Measurements from ENCODE around the gene WDR74. TPM values are rescaled to one million over a fixed set of nuclear protein-coding genes. Genes with fewer than 3 reads are reported as not detected.
"Not testable (repeated sequence)": the region's sequence is repeated elsewhere in the genome, so short reads cannot be mapped to it uniquely, and the experiment has no call there.

Gene WDR74
- total RNA-seq, 4 donors from 2014 or later: 18.3 to 53.1 (median 48.1) TPM

DNA sequence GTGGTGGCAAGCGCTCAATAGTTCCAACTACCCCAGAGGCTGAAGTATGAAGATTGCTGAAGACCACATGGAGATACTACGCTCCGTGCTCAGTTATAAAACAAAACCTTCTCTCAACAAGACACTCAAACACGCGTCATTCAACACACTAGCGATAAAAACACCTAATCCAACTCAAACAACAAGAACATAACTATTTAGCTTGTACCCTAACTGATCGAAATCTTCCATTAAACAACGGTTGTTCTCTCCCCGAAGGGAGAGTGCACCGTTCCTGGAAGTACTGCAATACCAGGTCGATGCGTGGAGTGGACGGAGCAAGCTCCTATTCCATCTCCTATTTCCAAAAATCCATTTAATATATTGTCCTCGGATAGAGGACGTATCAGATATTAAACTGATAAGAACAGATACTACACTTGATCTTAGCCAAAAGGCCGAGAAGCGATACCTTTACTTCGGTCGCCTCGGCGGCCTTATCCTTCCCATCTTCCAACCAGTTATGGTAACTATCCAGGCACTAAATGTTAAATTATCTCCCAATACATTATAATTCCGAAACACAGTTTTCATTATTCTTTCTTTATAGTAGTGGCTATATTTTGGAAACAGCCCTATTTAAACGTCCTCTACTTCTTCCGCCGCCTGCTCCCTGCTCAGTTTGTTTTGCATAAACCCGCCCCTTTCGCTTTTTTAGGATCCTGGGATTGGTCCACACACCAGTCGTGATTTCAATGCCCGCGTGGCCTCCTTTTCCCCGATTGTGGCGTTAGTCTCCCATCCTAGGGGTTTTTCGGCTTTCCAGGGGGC, 2.2 kb upstream of the WDR74 start:
- peaks cover 30 to 40% (median 38%) of the 10 kb centered on the region in 4 donors for H3K4me1 ChIP-seq
- no peaks in the 10 kb centered on the region for H3K27me3 ChIP-seq
- TF ChIP-seq POLR2A (IDR thresholded peaks at IDR 0.05; ENCODE audit: low read depth) (peak; percentile 100), POLR2AphosphoS5 (IDR thresholded peaks at IDR 0.05) (peak; percentile 96 to 100), EP300 (IDR thresholded peaks at IDR 0.05) (no peak)
- H3K36me3 ChIP-seq: peaks cover 0 to 14% (median 5%) of the 10 kb centered on the region in 4 donors
- peak; percentile 96 for DNase-seq (ENCODE audit: extremely low spot score)
- intact Hi-C loops (cut with DNase I): no loop called here
- no peaks in the 10 kb centered on the region for H3K9me3 ChIP-seq
- 0% methylated on average over 33 of the region's 33 CpGs for WGBS
- peak overlapping the region; percentile 94 to 99 (median 98) for H3K27ac ChIP-seq (replicated peaks in 1 of 4)
- H3K4me3 ChIP-seq: peak overlapping the region; percentile 74 to 97 (median 90)

DNA sequence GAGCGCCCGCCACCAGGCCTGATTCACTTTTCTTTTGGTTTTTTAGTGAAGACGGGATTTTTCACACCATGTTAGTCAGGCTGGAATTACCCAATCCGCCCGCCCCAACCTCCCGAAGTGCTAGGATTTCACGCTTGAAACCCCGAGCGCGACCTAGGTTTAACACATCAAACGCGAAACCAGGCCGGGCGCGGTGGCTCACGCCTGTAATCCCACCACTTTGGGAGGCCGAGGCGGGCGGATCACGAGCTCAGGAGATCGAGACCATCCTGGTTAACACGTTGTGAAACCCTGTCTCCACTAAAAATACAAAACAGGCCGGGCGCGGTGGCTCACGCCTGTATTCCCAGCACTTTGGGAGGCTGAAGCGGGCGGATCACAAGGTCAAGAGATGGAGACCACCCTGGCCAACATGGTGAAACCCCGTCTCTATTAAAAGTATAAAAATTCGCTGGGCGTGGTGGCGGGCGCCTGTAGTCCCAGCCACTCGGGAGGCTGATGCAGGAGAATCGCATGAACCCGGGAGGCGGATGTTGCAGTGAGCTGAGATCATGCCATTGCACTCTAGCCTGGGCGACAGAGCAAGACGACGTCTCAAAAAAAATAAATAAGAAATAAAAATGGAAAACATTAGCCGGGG, 1.5 kb upstream of the WDR74 start:
- 2% methylated on average over 41 of the region's 41 CpGs for WGBS
- Histone ChIP-seq H3K4me3 (peak overlapping the region; percentile 74 to 97 (median 90)), H3K36me3 (peaks cover 0 to 22% (median 8%) of the 10 kb centered on the region in 4 donors), H3K27ac (replicated peaks in 1 of 4) (peak overlapping the region; percentile 94 to 99 (median 98)), H3K4me1 (peaks cover 30 to 43% (median 40%) of the 10 kb centered on the region in 4 donors)
- intact Hi-C loops (cut with DNase I); H3K27me3 ChIP-seq; H3K9me3 ChIP-seq: not testable (repeated sequence)
- peak; percentile 94 for DNase-seq (ENCODE audit: extremely low spot score)

DNA sequence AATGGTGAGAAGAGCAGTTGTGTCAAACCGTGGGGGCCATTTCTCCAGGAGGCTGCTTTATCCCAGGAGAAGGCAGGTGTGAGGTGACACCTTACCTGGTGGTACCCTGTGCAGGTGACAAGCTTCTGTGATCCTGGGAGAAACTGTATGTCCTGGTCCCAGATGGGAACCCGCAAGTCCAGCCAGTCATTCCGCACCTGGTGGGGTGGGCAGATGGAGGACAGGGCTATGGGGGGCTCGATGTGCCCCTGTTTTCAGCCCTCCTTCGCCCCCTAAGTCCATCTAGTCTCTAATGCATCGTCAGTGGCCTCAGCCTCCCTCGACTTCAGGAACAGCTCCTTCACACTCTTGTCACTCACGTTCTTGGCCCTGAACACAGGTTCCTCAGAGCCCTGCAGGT, 4.1 kb downstream of the WDR74 start:
- no peak overlapping the region for H3K27ac ChIP-seq (replicated peaks in 1 of 4)
- H3K4me3 ChIP-seq: no peak overlapping the region
- DNase-seq (ENCODE audit: extremely low spot score): no peak
- no peaks in the 10 kb centered on the region for H3K27me3 ChIP-seq
- intact Hi-C loops (cut with DNase I): no loop called here
- peaks cover 9 to 48% (median 34%) of the 10 kb centered on the region in 4 donors for H3K36me3 ChIP-seq
- no peak for TF ChIP-seq POLR2AphosphoS5 (IDR thresholded peaks at IDR 0.05)
- TF ChIP-seq EP300 (IDR thresholded peaks at IDR 0.05): no peak
- TF ChIP-seq POLR2A (IDR thresholded peaks at IDR 0.05; ENCODE audit: low read depth): no peak
- TF ChIP-seq, protein P1, sequence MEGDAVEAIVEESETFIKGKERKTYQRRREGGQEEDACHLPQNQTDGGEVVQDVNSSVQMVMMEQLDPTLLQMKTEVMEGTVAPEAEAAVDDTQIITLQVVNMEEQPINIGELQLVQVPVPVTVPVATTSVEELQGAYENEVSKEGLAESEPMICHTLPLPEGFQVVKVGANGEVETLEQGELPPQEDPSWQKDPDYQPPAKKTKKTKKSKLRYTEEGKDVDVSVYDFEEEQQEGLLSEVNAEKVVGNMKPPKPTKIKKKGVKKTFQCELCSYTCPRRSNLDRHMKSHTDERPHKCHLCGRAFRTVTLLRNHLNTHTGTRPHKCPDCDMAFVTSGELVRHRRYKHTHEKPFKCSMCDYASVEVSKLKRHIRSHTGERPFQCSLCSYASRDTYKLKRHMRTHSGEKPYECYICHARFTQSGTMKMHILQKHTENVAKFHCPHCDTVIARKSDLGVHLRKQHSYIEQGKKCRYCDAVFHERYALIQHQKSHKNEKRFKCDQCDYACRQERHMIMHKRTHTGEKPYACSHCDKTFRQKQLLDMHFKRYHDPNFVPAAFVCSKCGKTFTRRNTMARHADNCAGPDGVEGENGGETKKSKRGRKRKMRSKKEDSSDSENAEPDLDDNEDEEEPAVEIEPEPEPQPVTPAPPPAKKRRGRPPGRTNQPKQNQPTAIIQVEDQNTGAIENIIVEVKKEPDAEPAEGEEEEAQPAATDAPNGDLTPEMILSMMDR (IDR thresholded peaks at IDR 0.05): no peak
- no peaks in the 10 kb centered on the region for H3K9me3 ChIP-seq
- 80% methylated on average over 6 of the region's 8 CpGs for WGBS
- H3K4me1 ChIP-seq: peaks cover 36 to 58% (median 48%) of the 10 kb centered on the region in 4 donors

DNA sequence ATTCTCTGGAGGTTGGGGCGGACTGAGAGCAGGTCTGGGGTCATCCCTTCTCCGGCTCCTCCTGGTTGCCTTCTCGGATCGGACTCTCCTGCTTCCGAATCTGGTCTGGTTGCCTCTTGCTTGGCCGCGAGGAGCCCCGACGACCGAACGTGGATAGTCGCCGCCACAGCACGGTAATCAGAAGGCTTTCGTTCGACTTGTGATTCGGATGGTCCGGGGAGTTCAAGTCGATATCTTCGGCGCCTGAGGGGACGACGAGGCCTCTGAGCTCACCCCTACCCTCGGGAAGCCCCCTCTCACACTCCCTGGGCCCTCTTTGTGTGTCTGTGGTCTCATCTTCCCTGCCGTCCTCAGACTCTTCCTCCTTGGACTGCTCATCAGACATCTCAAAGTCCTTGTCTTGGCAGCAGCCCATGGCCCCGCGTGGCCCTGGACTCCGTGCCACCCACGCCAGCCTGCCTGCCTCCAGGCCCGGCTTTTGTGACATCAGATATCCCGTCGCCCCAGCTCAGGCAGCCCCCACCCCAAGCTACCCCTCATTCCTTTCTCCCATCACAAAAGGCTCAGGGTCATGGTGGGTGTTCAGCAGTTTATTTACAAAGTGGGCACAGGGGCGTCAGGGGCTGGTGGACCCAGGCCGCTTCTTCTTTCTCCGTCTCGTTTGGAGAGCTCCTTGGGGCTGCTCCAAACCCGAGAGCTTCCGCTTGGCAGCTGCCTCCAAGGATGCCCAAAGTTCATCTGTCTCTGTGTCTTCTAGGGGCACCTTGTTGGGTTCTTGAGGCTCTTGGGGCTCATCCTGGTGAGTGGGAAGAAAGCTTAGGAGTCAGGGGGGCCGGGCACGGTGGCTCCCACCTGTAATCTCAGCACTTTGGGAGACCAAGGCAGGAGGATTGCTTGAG, 6.8 kb downstream of the WDR74 start, which contains the start of gene TEX54:
Gene TEX54, minus strand, starts transcription at position 506 of the 899 bp plus-strand sequence.
- Histone ChIP-seq H3K36me3 (peaks cover 9 to 64% (median 44%) of the 10 kb centered on the region in 4 donors), H3K27ac (replicated peaks in 1 of 4) (peak within 1 kb of the TSS; percentile 95 to 99 (median 97)), H3K4me3 (peak within 1 kb of the TSS; percentile 89 to 98 (median 94)), H3K27me3 (no peaks in the 10 kb centered on the region), H3K4me1 (peaks cover 43 to 66% (median 53%) of the 10 kb centered on the region in 4 donors), H3K9me3 (no peaks in the 10 kb centered on the region)
- WGBS: 21% methylated on average over 23 of the region's 40 CpGs
- DNase-seq (ENCODE audit: extremely low spot score): no peak
- no peak for TF ChIP-seq POLR2AphosphoS5 (IDR thresholded peaks at IDR 0.05)
- TF ChIP-seq EP300 (IDR thresholded peaks at IDR 0.05): no peak
- no peak for TF ChIP-seq POLR2A (IDR thresholded peaks at IDR 0.05; ENCODE audit: low read depth)
- TF ChIP-seq, protein P1 (IDR thresholded peaks at IDR 0.05): no peak
- intact Hi-C loops (cut with DNase I): loop anchor here (5.0 kb wide), 1 partner anchor 40 kb away; the partner anchor contains the start of gene TMEM223
